ENCODE results near the gene NUAK1.

DNA sequence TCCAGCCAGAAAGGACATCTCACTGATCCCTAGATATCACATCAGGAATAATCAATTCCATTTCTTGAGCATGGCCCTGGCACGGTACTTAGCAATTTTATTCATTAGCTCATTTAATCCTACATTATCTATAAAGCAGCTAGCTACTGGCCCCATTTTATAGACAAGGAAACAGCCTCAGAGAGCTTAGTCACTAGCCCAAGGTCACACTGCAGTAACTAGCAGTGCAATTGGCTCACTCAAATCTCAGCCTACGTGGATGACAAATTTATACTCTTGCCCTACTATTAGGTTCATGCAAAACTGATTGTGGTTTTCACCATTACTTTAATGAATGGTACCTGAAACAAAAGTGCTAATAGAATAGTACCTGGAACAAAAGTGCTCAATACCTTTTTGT lies 41.7 kb downstream of the NUAK1 start:
- TF ChIP-seq, protein P1, sequence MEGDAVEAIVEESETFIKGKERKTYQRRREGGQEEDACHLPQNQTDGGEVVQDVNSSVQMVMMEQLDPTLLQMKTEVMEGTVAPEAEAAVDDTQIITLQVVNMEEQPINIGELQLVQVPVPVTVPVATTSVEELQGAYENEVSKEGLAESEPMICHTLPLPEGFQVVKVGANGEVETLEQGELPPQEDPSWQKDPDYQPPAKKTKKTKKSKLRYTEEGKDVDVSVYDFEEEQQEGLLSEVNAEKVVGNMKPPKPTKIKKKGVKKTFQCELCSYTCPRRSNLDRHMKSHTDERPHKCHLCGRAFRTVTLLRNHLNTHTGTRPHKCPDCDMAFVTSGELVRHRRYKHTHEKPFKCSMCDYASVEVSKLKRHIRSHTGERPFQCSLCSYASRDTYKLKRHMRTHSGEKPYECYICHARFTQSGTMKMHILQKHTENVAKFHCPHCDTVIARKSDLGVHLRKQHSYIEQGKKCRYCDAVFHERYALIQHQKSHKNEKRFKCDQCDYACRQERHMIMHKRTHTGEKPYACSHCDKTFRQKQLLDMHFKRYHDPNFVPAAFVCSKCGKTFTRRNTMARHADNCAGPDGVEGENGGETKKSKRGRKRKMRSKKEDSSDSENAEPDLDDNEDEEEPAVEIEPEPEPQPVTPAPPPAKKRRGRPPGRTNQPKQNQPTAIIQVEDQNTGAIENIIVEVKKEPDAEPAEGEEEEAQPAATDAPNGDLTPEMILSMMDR (conservative IDR thresholded peaks at IDR 0.05; ENCODE audit: low read depth in 2 of 2): no peak
- TF ChIP-seq EZH2 (IDR thresholded peaks at IDR 0.05; ENCODE audit: low read depth, unreplicated experiment): no peak
- TF ChIP-seq POLR2AphosphoS5 (IDR thresholded peaks at IDR 0.05; ENCODE audit: low read depth): no peak
- TF ChIP-seq, protein P2, sequence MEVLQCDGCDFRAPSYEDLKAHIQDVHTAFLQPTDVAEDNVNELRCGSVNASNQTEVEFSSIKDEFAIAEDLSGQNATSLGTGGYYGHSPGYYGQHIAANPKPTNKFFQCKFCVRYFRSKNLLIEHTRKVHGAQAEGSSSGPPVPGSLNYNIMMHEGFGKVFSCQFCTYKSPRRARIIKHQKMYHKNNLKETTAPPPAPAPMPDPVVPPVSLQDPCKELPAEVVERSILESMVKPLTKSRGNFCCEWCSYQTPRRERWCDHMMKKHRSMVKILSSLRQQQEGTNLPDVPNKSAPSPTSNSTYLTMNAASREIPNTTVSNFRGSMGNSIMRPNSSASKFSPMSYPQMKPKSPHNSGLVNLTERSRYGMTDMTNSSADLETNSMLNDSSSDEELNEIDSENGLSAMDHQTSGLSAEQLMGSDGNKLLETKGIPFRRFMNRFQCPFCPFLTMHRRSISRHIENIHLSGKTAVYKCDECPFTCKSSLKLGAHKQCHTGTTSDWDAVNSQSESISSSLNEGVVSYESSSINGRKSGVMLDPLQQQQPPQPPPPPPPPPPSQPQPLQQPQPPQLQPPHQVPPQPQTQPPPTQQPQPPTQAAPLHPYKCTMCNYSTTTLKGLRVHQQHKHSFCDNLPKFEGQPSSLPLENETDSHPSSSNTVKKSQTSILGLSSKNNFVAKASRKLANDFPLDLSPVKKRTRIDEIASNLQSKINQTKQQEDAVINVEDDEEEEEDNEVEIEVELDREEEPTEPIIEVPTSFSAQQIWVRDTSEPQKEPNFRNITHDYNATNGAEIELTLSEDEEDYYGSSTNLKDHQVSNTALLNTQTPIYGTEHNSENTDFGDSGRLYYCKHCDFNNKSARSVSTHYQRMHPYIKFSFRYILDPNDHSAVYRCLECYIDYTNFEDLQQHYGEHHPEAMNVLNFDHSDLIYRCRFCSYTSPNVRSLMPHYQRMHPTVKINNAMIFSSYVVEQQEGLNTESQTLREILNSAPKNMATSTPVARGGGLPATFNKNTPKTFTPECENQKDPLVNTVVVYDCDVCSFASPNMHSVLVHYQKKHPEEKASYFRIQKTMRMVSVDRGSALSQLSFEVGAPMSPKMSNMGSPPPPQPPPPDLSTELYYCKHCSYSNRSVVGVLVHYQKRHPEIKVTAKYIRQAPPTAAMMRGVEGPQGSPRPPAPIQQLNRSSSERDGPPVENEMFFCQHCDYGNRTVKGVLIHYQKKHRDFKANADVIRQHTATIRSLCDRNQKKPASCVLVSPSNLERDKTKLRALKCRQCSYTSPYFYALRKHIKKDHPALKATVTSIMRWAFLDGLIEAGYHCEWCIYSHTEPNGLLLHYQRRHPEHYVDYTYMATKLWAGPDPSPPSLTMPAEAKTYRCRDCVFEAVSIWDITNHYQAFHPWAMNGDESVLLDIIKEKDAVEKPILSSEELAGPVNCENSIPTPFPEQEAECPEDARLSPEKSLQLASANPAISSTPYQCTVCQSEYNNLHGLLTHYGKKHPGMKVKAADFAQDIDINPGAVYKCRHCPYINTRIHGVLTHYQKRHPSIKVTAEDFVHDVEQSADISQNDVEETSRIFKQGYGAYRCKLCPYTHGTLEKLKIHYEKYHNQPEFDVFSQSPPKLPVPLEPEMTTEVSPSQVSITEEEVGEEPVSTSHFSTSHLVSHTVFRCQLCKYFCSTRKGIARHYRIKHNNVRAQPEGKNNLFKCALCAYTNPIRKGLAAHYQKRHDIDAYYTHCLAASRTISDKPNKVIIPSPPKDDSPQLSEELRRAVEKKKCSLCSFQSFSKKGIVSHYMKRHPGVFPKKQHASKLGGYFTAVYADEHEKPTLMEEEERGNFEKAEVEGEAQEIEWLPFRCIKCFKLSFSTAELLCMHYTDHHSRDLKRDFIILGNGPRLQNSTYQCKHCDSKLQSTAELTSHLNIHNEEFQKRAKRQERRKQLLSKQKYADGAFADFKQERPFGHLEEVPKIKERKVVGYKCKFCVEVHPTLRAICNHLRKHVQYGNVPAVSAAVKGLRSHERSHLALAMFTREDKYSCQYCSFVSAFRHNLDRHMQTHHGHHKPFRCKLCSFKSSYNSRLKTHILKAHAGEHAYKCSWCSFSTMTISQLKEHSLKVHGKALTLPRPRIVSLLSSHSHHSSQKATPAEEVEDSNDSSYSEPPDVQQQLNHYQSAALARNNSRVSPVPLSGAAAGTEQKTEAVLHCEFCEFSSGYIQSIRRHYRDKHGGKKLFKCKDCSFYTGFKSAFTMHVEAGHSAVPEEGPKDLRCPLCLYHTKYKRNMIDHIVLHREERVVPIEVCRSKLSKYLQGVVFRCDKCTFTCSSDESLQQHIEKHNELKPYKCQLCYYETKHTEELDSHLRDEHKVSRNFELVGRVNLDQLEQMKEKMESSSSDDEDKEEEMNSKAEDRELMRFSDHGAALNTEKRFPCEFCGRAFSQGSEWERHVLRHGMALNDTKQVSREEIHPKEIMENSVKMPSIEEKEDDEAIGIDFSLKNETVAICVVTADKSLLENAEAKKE (CRISPR knock-in tag; IDR thresholded peaks at IDR 0.05): no peak
- TF ChIP-seq, protein P3, sequence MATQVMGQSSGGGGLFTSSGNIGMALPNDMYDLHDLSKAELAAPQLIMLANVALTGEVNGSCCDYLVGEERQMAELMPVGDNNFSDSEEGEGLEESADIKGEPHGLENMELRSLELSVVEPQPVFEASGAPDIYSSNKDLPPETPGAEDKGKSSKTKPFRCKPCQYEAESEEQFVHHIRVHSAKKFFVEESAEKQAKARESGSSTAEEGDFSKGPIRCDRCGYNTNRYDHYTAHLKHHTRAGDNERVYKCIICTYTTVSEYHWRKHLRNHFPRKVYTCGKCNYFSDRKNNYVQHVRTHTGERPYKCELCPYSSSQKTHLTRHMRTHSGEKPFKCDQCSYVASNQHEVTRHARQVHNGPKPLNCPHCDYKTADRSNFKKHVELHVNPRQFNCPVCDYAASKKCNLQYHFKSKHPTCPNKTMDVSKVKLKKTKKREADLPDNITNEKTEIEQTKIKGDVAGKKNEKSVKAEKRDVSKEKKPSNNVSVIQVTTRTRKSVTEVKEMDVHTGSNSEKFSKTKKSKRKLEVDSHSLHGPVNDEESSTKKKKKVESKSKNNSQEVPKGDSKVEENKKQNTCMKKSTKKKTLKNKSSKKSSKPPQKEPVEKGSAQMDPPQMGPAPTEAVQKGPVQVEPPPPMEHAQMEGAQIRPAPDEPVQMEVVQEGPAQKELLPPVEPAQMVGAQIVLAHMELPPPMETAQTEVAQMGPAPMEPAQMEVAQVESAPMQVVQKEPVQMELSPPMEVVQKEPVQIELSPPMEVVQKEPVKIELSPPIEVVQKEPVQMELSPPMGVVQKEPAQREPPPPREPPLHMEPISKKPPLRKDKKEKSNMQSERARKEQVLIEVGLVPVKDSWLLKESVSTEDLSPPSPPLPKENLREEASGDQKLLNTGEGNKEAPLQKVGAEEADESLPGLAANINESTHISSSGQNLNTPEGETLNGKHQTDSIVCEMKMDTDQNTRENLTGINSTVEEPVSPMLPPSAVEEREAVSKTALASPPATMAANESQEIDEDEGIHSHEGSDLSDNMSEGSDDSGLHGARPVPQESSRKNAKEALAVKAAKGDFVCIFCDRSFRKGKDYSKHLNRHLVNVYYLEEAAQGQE (IDR thresholded peaks at IDR 0.05; ENCODE audit: unreplicated experiment): no peak
- no peak for TF ChIP-seq STAT1 (IDR thresholded peaks at IDR 0.05; ENCODE audit: unreplicated experiment)

Data from GM23338 (cell line).